GM12892 (cell line): ENCODE data around the gene ATP7B.

Source experiments
- POLR2A ChIP-seq: IDR thresholded peaks from 2 replicates; pipeline ENCODE4 v1.6.1; 2011; ENCODE audit warnings: low read depth, low read length, control low read depth
- TAF1 ChIP-seq: IDR thresholded peaks from 2 replicates; pipeline ENCODE4 v1.6.1; 2011; ENCODE audit warnings: low read depth, mild to moderate bottlenecking, control low read depth, low read length, borderline replicate concordance

GRCh38 chr13:51942189-51942588, 69.1 kb downstream of the ATP7B start:
- TF ChIP-seq POLR2A (no peak), TAF1 (no peak)
